ENCODE data around the gene LRRC56.

Gene LRRC56

GRCh38 chr11:536841-537621 is at the start of gene LRRC56:
Gene LRRC56 (plus strand): TSS chr11:537527. CDS start chr11:540685, 3,158 bp downstream.
- DNase-seq, result peak; percentile 97

GRCh38 chr11:487571-488021 is 49.7 kb upstream of the LRRC56 start:
- no peak for DNase-seq

- no peak for DNase-seq
Measured at GRCh38 chr11:488062-488461, 49.3 kb upstream of the LRRC56 start.

GRCh38 chr11:488579-488978 is 48.7 kb upstream of the LRRC56 start:
- no peak for DNase-seq

- no peak for DNase-seq
Measured at GRCh38 chr11:488992-489391, 48.3 kb upstream of the LRRC56 start.

GRCh38 chr11:489610-490185 is 47.6 kb upstream of the LRRC56 start:
- no peak for DNase-seq

GRCh38 chr11:490186-490929 is 47.0 kb upstream of the LRRC56 start:
- DNase-seq, result no peak

- DNase-seq, result no peak
Measured at GRCh38 chr11:490930-491260, 46.4 kb upstream of the LRRC56 start.

- no peak for DNase-seq
Measured at GRCh38 chr11:491358-491757, 46.0 kb upstream of the LRRC56 start.

- DNase-seq, result no peak
Measured at GRCh38 chr11:492427-493226, 44.7 kb upstream of the LRRC56 start.

GRCh38 chr11:494761-495536 is 42.4 kb upstream of the LRRC56 start:
- DNase-seq, result no peak

GRCh38 chr11:495537-495931 is 41.8 kb upstream of the LRRC56 start:
- DNase-seq, result no peak

GRCh38 chr11:496834-497564 is 40.3 kb upstream of the LRRC56 start:
- no peak for DNase-seq

- no peak for DNase-seq
Measured at GRCh38 chr11:497565-498296, 39.6 kb upstream of the LRRC56 start.

GRCh38 chr11:498297-499181 is 38.8 kb upstream of the LRRC56 start:
- DNase-seq, result no peak

- no peak for DNase-seq
Measured at GRCh38 chr11:499201-500076, 37.9 kb upstream of the LRRC56 start.

GRCh38 chr11:501001-501682 is 36.2 kb upstream of the LRRC56 start:
- DNase-seq, result no peak

GRCh38 chr11:501683-502287 is 35.5 kb upstream of the LRRC56 start:
- no peak for DNase-seq

All from CD4-positive, alpha-beta T cell treated with Interleukin-12 subunit alpha and Interleukin-12 subunit beta, for 1 hour (primary cell).